Naive thymus-derived CD4-positive, alpha-beta T cell (primary cell): ENCODE measurements around the gene F12. TPM values are rescaled to one million over a fixed set of nuclear protein-coding genes. Genes with fewer than 3 reads are reported as not detected.

ENCODE experiments used
- ATAC-seq: fragments of 150-1000 bp; cut with Tn5 transposase; 2 replicates; pipeline ENCODE4 v1.10.0; 2021; ENCODE audit warnings: mild to moderate bottlenecking, moderate library complexity
- CTCF ChIA-PET: fragments of 350-600 bp; sonication (Branson Sonifier 250); formaldehyde crosslinking; loops from one replicate; lab custom pipeline; 2021; ENCODE audit warnings: antibody characterized with exemption; lab: Charles Lee
- POLR2A ChIA-PET: fragments of 350-600 bp; sonication (Branson Sonifier 250); formaldehyde crosslinking; loops from one replicate; lab custom pipeline; 2021; ENCODE audit warnings: antibody characterized with exemption, inconsistent platforms; lab: Charles Lee
- DNase-seq, 9 donors: peaks; one replicate each; pipeline versions ENCODE4 v3.0.0 to v3.0.0-alpha.2; 2020 to 2022; ENCODE audit warnings: mixed read lengths in 1 of 9
- H3K27ac ChIP-seq: one replicate; pipeline ENCODE4 v1.7.0; 2013; ENCODE audit warnings: mild to moderate bottlenecking, low read depth, low read length, moderate library complexity
- H3K27me3 ChIP-seq, 2 donors: one replicate each; pipeline ENCODE4 v1.7.0; 2013; ENCODE audit warnings: low read length in 2 of 2, mild to moderate bottlenecking in 2 of 2, moderate library complexity in 2 of 2; ENCODE audit not compliant: control insufficient read depth in 2 of 2, insufficient read depth in 2 of 2
- H3K36me3 ChIP-seq, 3 experiments: 1 replicate in 2 of 3; 2 replicates in 1 of 3; pipeline ENCODE4 v1.7.0; 2013; ENCODE audit warnings: low read length in 3 of 3, mild to moderate bottlenecking in 3 of 3, moderate library complexity in 1 of 3; ENCODE audit not compliant: insufficient read depth in 3 of 3, control insufficient read depth in 2 of 3
- H3K4me1 ChIP-seq, 2 donors: one replicate each; pipeline ENCODE4 v1.7.0; 2013; ENCODE audit warnings: low read length in 2 of 2, mild to moderate bottlenecking in 2 of 2, moderate library complexity in 1 of 2; ENCODE audit not compliant: control insufficient read depth in 2 of 2, insufficient read depth in 2 of 2
- H3K4me3 ChIP-seq: 2 replicates; pipeline ENCODE4 v1.7.0; 2013; ENCODE audit warnings: mild to moderate bottlenecking, low read length
- H3K9me3 ChIP-seq, 3 experiments: 1 replicate in 2 of 3; 2 replicates in 1 of 3; pipeline ENCODE4 v1.7.0; 2013; ENCODE audit warnings: low read length in 3 of 3; ENCODE audit not compliant: control insufficient read depth in 2 of 3
- H3K27ac Mint-ChIP-seq, 9 donors: one replicate each; pipeline ENCODE4 v1.8.0; 2020 to 2022; ENCODE audit warnings: mixed read lengths in 9 of 9, mild to moderate bottlenecking in 8 of 9, moderate library complexity in 5 of 9, inconsistent platforms in 2 of 9
- H3K27me3 Mint-ChIP-seq, 5 donors: one replicate each; pipeline ENCODE4 v1.8.0; 2021 to 2022; ENCODE audit warnings: mixed read lengths in 5 of 5, mild to moderate bottlenecking in 1 of 5
- H3K36me3 Mint-ChIP-seq, 5 donors: one replicate each; pipeline ENCODE4 v1.8.0; 2020 to 2022; ENCODE audit warnings: mixed read lengths in 5 of 5, mild to moderate bottlenecking in 3 of 5, inconsistent platforms in 1 of 5
- H3K4me1 Mint-ChIP-seq, 7 donors: one replicate each; pipeline ENCODE4 v1.8.0; 2020 to 2022; ENCODE audit warnings: mixed read lengths in 7 of 7, mild to moderate bottlenecking in 3 of 7, inconsistent platforms in 1 of 7
- H3K4me3 Mint-ChIP-seq, 10 donors: one replicate each; pipeline ENCODE4 v1.8.0; 2020 to 2022; ENCODE audit warnings: mild to moderate bottlenecking in 10 of 10, mixed read lengths in 10 of 10, moderate library complexity in 6 of 10, inconsistent platforms in 2 of 10
- H3K9me3 Mint-ChIP-seq, 11 donors: one replicate each; pipeline ENCODE4 v1.8.0; 2020 to 2022; ENCODE audit warnings: mixed read lengths in 11 of 11, mild to moderate bottlenecking in 4 of 11, inconsistent platforms in 1 of 11, moderate library complexity in 1 of 11
- intact Hi-C, 2 donors: fragments of 100-400 bp; cut with micrococcal nuclease; formaldehyde crosslinking; loops; one replicate each; pipeline ENCODE4 v1.15.1; 2023
- polyA plus RNA-seq, 2 donors: library from polyadenylated mRNA; unstranded; fragments of 300-500 nt; fragmentation: Illumina TruSeq; gene quantifications; one replicate each; pipeline ENCODE4 v1.2.3, GENCODE V29; 2021
- total RNA-seq, 6 experiments: library from RNA in 5 of 6; stranded (reverse) in 5 of 6; gene quantifications; 1 replicate in 5 of 6; 2 replicates in 1 of 6; pipeline ENCODE4 v1.2.3 and lab custom pipeline; 2021 to 2026

F12 gene
- total and polyA plus RNA-seq, 7 experiments from 2014 or later: 0.16 to 2.1 (median 0.49) TPM; not detected in 3

- ChIA-PET POLR2A (interaction anchor here (0.8 to 23.1 kb wide), 7 partner anchors 7 to 71 kb away, joined by 3 to 804 read pairs (median 5); partner anchors contain the start of genes F12, GRK6 and PFN3), CTCF (interaction anchor here (0.8 to 8.8 kb wide), 11 partner anchors 10 to 74 kb away, joined by 4 to 105 read pairs (median 6); no protein-coding TSS in a partner anchor)
- peak in 2 of 9 donors; percentile 10 to 77 for DNase-seq
- H3K36me3 Mint-ChIP-seq: peaks cover 0 to 12% (median 8%) of the 10 kb centered on the region in 5 donors
- H3K27me3 ChIP-seq: no peaks in the 10 kb centered on the region
- peaks cover 11 to 46% of the 10 kb centered on the region in 2 donors for H3K4me1 ChIP-seq
- intact Hi-C loops: loop anchor here in 1 of 2 donors (1.0 kb wide), 2 partner anchors 10 to 15 kb away; no protein-coding TSS in a partner anchor
- H3K4me3 Mint-ChIP-seq: peak overlapping the region; percentile 42 to 85 (median 74)
- H3K9me3 ChIP-seq: no peaks in the 10 kb centered on the region
- peak overlapping the region; percentile 88 to 97 (median 92) for H3K27ac Mint-ChIP-seq
- peak; percentile 30 for ATAC-seq
- H3K36me3 ChIP-seq: peaks cover 4 to 40% (median 7%) of the 10 kb centered on the region in 3 experiments
- H3K4me1 Mint-ChIP-seq: peaks cover 42 to 64% (median 51%) of the 10 kb centered on the region in 7 donors
- no peak overlapping the region for H3K4me3 ChIP-seq
- peak overlapping the region; percentile 97 for H3K27ac ChIP-seq
- peaks cover 0 to 10% (median 0%) of the 10 kb centered on the region in 5 donors for H3K27me3 Mint-ChIP-seq
- no peaks in the 10 kb centered on the region for H3K9me3 Mint-ChIP-seq
These were observed 35.0 kb upstream of the F12 start for GRCh38 chr5:177444106-177445051.

GRCh38 chr5:177443144-177443983, 34.0 kb upstream of the F12 start:
- peaks cover 4 to 47% (median 7%) of the 10 kb centered on the region in 3 experiments for H3K36me3 ChIP-seq
- H3K27ac Mint-ChIP-seq: peak overlapping the region in 7 of 9 donors; percentile 80 to 97 (median 93)
- no peak overlapping the region for H3K4me3 Mint-ChIP-seq
- no peaks in the 10 kb centered on the region for H3K9me3 Mint-ChIP-seq
- no peaks in the 10 kb centered on the region for H3K9me3 ChIP-seq
- intact Hi-C loops: no loop called here
- CTCF ChIA-PET: interaction anchor here (1.0 to 8.8 kb wide), 8 partner anchors 9 to 73 kb away, joined by 4 to 105 read pairs (median 6); no protein-coding TSS in a partner anchor
- no peak overlapping the region for H3K4me3 ChIP-seq
- peaks cover 42 to 67% (median 52%) of the 10 kb centered on the region in 7 donors for H3K4me1 Mint-ChIP-seq
- peak overlapping the region; percentile 97 for H3K27ac ChIP-seq
- no peaks in the 10 kb centered on the region for H3K27me3 ChIP-seq
- H3K27me3 Mint-ChIP-seq: peaks cover 0 to 7% (median 0%) of the 10 kb centered on the region in 5 donors
- POLR2A ChIA-PET: interaction anchor here (0.6 to 23.1 kb wide), 6 partner anchors 9 to 156 kb away, joined by 3 to 804 read pairs (median 4); partner anchors contain the start of genes F12, GRK6 and PFN3
- H3K4me1 ChIP-seq: peaks cover 11 to 49% of the 10 kb centered on the region in 2 donors
- DNase-seq: peak in 1 of 9 donors; percentile 11
- H3K36me3 Mint-ChIP-seq: peaks cover 0 to 18% (median 10%) of the 10 kb centered on the region in 5 donors
- no peak for ATAC-seq

- peak overlapping the region in 6 of 9 donors; percentile 28 to 97 (median 36) for H3K27ac Mint-ChIP-seq
- peak overlapping the region; percentile 97 for H3K27ac ChIP-seq
- no peak for ATAC-seq
- no peak overlapping the region for H3K4me3 ChIP-seq
- no peaks in the 10 kb centered on the region for H3K27me3 ChIP-seq
- H3K9me3 Mint-ChIP-seq: no peaks in the 10 kb centered on the region
- peak in 1 of 9 donors; percentile 5 for DNase-seq
- ChIA-PET CTCF (interaction anchor here (0.9 to 8.8 kb wide), 7 partner anchors 10 to 72 kb away, joined by 4 to 105 read pairs (median 25); no protein-coding TSS in a partner anchor), POLR2A (interaction anchor here (0.6 to 23.1 kb wide), 7 partner anchors 11 to 171 kb away, joined by 3 to 804 read pairs (median 4); partner anchors contain the start of genes F12, GRK6 and PFN3)
- intact Hi-C loops: no loop called here
- H3K4me1 ChIP-seq: peaks cover 11 to 49% of the 10 kb centered on the region in 2 donors
- no peaks in the 10 kb centered on the region for H3K27me3 Mint-ChIP-seq
- H3K36me3 Mint-ChIP-seq: peaks cover 0 to 27% (median 14%) of the 10 kb centered on the region in 5 donors
- H3K9me3 ChIP-seq: no peaks in the 10 kb centered on the region
- peak overlapping the region in 1 of 10 donors; percentile 56 for H3K4me3 Mint-ChIP-seq
- peaks cover 4 to 58% (median 16%) of the 10 kb centered on the region in 3 experiments for H3K36me3 ChIP-seq
- H3K4me1 Mint-ChIP-seq: peaks cover 46 to 69% (median 53%) of the 10 kb centered on the region in 7 donors
These were observed 32.9 kb upstream of the F12 start for GRCh38 chr5:177442066-177442826.

- DNase-seq: no peak
- CTCF ChIA-PET: interaction anchor here (0.7 to 3.7 kb wide), 5 partner anchors 9 to 38 kb away, joined by 3 to 25 read pairs (median 5); no protein-coding TSS in a partner anchor
- Mint-ChIP-seq H3K27ac (peak overlapping the region in 5 of 9 donors; percentile 28 to 92 (median 76)), H3K4me1 (peaks cover 52 to 79% (median 63%) of the 10 kb centered on the region in 7 donors), H3K9me3 (no peaks in the 10 kb centered on the region), H3K36me3 (peaks cover 0 to 34% (median 18%) of the 10 kb centered on the region in 5 donors), H3K27me3 (no peaks in the 10 kb centered on the region), H3K4me3 (peak overlapping the region in 1 of 10 donors; percentile 56)
- POLR2A ChIA-PET: interaction anchor here (0.6 to 23.1 kb wide), 7 partner anchors 7 to 172 kb away, joined by 3 to 804 read pairs (median 6); partner anchors contain the start of gene GRK6
- Histone ChIP-seq H3K27me3 (no peaks in the 10 kb centered on the region), H3K27ac (peak overlapping the region; percentile 84), H3K4me1 (peaks cover 10 to 52% of the 10 kb centered on the region in 2 donors), H3K9me3 (no peaks in the 10 kb centered on the region), H3K36me3 (peaks cover 9 to 69% (median 23%) of the 10 kb centered on the region in 3 experiments), H3K4me3 (no peak overlapping the region)
- no peak for ATAC-seq
- intact Hi-C loops: no loop called here
These were observed 31.8 kb upstream of the F12 start for GRCh38 chr5:177440990-177441780.
